C4-2B (cell line): ENCODE measurements around the gene CTNNA3.

Source experiments
- ZFX ChIP-seq: fragments of 450-650 bp; IDR thresholded peaks from 2 replicates; pipeline ENCODE4 v1.6.1; 2017
- TF ChIP-seq, protein P1 (sequence below): fragments of 450-650 bp; conservative IDR thresholded peaks from 2 replicates; pipeline ENCODE4 v1.5.1; 2017; ENCODE audit warnings: mild to moderate bottlenecking

- TF ChIP-seq, protein P1, sequence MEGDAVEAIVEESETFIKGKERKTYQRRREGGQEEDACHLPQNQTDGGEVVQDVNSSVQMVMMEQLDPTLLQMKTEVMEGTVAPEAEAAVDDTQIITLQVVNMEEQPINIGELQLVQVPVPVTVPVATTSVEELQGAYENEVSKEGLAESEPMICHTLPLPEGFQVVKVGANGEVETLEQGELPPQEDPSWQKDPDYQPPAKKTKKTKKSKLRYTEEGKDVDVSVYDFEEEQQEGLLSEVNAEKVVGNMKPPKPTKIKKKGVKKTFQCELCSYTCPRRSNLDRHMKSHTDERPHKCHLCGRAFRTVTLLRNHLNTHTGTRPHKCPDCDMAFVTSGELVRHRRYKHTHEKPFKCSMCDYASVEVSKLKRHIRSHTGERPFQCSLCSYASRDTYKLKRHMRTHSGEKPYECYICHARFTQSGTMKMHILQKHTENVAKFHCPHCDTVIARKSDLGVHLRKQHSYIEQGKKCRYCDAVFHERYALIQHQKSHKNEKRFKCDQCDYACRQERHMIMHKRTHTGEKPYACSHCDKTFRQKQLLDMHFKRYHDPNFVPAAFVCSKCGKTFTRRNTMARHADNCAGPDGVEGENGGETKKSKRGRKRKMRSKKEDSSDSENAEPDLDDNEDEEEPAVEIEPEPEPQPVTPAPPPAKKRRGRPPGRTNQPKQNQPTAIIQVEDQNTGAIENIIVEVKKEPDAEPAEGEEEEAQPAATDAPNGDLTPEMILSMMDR, result no peak
- TF ChIP-seq ZFX, result no peak
These were observed 93.6 kb downstream of the CTNNA3 start for GRCh38 chr10:67602268-67602950.
